NCI-H1436 (cell line): ENCODE data around the gene CLIC5.

Experiments
- DNase-seq: peaks from one replicate; lab custom pipeline; 2025; lab: John Stamatoyannopoulos, UW

CLIC5 gene

GRCh38 chr6:45964300-45964699 is 51.4 kb downstream of the CLIC5 start:
- DNase-seq = no peak

DNA sequence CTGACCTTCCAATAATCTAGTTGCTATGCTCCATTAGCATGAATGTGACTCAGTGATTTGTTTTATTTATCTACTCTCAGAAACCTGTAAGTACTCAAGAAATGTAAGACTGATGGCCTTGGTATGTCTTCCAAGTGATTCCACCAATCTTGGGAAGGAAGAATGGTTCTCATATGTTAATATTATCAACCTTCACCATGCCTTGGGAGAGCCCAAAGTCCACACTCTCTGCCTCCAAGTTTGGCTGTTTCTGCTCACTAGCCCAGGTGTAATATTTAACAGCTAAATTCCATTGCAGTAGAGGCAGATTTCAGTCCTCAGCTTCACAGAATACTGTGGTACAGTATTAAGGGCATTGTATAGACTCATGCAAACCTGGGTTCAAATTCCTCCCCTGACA is 51.8 kb downstream of the CLIC5 start:
- no peak for DNase-seq

- no peak for DNase-seq
Observed at GRCh38 chr6:45961125-45961524, 54.5 kb downstream of the CLIC5 start.

DNA sequence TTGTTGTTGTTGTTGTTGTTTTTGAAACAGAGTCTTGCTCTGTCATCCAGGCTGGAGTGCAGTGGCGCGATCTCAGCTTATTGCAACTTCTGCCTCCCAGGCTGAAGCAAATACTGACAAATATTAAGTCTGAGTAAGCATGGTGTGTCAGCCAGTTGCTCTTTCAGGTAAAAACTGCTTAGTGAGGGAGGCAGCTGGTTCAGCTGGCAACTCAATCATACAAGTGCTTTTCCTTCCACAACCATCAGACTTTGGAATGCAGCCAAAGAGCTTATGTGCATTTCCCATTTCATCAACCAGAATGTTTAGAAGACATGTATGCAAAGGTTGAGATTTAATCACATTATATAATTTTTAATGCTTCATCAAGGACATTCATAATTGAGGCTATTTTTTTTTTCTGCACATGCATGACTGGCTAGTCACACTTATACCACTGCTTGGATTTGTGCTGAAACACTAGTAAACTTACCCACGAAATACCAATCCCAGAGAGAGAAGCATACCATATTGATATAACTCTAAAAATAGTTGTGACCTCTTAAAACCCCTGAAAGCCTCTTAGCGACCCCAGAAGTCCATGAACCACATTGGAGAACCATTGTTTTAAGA is 56.0 kb downstream of the CLIC5 start:
- DNase-seq = peak; percentile 63

GRCh38 chr6:45956663-45957062 is 59.0 kb downstream of the CLIC5 start:
- DNase-seq = no peak

DNA sequence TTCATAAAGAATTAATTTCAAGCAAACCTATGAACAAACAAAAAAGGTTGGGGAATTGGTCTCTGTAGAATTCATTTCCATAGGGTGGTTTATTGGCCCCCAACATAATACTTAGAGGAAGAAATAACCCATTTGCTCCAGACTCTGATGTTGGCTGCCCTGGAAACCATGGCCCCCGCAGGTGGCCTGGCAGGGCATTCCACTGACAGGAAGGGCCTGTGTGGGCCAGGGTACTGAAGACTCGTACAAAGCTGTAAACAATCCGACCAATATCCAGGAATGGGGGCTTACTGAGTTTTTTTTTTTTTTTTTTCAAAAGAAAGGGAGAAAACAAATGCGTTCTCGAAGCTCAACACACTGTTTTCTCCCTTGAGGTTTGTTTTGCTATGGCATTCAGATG is 59.5 kb downstream of the CLIC5 start:
- DNase-seq = no peak

- no peak for DNase-seq
Observed at GRCh38 chr6:45955597-45955996, 60.1 kb downstream of the CLIC5 start.

- DNase-seq = no peak
Observed at GRCh38 chr6:45952546-45952945, 63.1 kb downstream of the CLIC5 start.

DNA sequence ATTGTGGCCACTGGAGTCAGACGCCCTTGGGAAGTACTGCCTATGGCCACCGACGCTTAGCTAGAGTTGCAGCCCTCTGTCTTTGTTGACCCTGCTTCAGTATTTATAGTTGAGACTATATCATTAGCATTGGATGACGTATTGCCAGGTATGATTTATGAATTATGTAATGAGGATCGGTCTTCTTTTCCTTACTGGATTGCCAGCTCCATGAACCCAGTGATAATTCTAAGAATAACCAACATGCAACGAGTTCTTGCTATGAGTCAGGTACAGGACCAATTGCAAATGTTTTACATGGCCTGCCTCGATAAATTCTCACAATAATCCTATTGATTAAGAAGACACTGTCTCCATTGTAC is 63.5 kb downstream of the CLIC5 start:
- no peak for DNase-seq

- DNase-seq = no peak
Observed at GRCh38 chr6:45951321-45952167, 64.1 kb downstream of the CLIC5 start.

GRCh38 chr6:45949256-45949655 is 66.4 kb downstream of the CLIC5 start:
- DNase-seq = no peak

GRCh38 chr6:45947807-45948206 is 67.9 kb downstream of the CLIC5 start:
- no peak for DNase-seq

- DNase-seq = no peak
Observed at GRCh38 chr6:45946887-45947286, 68.8 kb downstream of the CLIC5 start.

DNA sequence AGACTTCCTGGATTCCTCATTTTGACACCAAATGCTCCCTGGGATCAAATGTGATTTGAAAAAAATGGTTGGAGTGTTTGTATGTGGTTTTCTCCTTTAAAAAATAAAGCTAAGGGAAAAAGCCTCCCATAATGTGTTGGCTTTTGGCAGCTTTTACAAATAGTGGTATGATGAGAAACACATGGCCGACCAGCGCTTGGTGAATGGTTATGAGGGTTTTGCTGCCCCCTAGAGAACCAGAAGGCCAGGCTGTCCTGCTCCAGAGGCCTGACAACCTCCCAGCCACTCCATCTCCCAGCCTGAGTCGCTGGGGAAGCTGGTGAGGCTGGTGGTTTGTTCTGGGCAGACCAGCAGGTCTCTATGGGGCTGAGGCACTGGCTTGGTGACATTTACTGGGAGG is 69.3 kb downstream of the CLIC5 start:
- DNase-seq = no peak

DNA sequence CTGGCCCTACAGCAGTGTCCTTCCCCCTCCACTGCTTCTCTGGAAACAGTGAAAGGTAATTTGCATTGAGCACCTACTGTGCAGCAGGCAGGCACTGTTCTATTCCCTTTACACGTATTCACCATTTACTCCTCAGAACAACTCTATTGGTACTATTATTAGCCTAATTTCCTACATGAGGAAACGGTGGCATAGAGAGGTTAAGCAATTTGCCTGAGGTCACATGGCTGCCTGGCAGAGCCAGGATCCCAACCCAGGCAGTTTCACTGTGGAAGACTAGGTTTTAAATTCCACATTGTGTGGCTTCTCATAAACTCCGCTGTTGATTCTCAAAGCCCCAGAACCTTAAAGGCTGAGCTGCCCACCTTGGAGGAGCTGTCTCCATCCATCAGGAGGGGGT is 72.7 kb downstream of the CLIC5 start:
- no peak for DNase-seq

GRCh38 chr6:45933855-45934254 is 81.8 kb downstream of the CLIC5 start:
- DNase-seq = no peak

- DNase-seq = no peak
Observed at GRCh38 chr6:45931232-45931631, 84.4 kb downstream of the CLIC5 start.

GRCh38 chr6:45930420-45931040 is 85.1 kb downstream of the CLIC5 start:
- peak; percentile 8 for DNase-seq

DNA sequence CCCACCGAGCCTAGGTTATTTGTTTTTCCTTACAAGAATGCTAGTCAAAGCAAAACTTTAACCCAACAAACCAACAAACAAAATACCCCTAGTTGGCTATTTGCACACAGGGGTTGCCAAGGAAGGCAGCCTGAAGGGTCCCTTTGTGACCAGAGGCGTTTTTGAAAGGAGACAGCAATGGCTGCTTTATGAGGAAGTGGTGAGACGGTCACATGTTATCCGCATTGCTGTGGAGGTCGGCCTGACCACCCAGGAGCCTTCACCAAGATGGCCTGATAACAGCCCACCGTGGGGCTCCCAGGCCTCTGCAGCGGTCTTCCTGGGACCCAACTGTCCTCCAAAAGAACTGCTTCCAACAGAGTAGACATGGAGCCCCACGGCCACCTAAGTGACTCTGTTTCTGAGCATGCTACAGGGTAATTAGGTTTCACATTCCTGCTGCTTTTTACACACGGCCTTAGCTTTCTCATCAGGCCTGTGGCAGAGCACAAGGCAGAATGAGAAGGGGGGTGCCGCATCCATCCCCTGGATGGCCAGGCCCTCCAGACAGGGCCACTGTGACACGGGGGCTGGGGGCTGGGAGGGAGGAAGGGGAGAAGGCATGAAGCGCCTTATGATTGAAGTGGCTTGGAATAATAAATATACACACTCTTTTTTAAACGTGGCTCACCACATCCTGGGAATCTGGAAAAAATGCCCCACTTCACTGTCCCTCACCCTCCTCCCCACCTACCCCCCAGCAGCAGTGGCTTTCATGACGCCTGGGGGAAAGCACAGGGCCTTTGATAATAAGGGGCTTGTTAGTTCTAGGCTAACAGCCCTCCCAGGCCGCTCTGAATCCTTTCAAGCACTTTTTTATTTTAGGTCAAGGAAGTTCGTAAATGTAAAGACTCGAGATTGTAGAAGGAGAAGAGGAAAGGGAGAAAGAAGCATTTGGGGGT is 86.0 kb downstream of the CLIC5 start:
- DNase-seq = no peak

- DNase-seq = no peak
Observed at GRCh38 chr6:45928721-45929305, 86.8 kb downstream of the CLIC5 start.

- no peak for DNase-seq
Observed at GRCh38 chr6:45927421-45928320, 88.0 kb downstream of the CLIC5 start.
